Hepatocyte (in vitro differentiated cells): ENCODE data around the gene CCDC191.

Source experiments
- CTCF ChIP-seq: fragments of 200-600 bp; sonication (generic); IDR thresholded peaks from 2 replicates; pipeline ENCODE4 v1.5.1; 2016; ENCODE audit warnings: antibody characterized with exemption, mild to moderate bottlenecking; ENCODE audit not compliant: poor library complexity
- EZH2 ChIP-seq: fragments of 200-600 bp; sonication (generic); IDR thresholded peaks from 2 replicates; pipeline ENCODE4 v1.6.1; 2016; ENCODE audit warnings: antibody characterized with exemption, mild to moderate bottlenecking, borderline replicate concordance
- EZH2phosphoT487 ChIP-seq: fragments of 200-600 bp; sonication (generic); IDR thresholded peaks from one replicate; pipeline ENCODE4 v1.6.1; 2018; ENCODE audit warnings: antibody characterized with exemption, mild to moderate bottlenecking, low read depth, moderate library complexity; ENCODE audit not compliant: unreplicated experiment, severe bottlenecking

- TF ChIP-seq CTCF (no peak), EZH2phosphoT487 (no peak), EZH2 (no peak)
Observed at GRCh38 chr3:114081037-114081436, 24.7 kb upstream of the CCDC191 start.
